Measurements from ENCODE around the gene TBC1D22A.
"Not testable (repeated sequence)": the region's sequence is repeated elsewhere in the genome, so short reads cannot be mapped to it uniquely, and the experiment has no call there.

The TBC1D22A gene

GRCh38 chr22:46774253-46774979 is 12.0 kb downstream of the TBC1D22A start:
- DNase-seq, result no peak

GRCh38 chr22:46774980-46775849 is 12.8 kb downstream of the TBC1D22A start:
- DNase-seq, result no peak

- DNase-seq, result no peak
Observed at GRCh38 chr22:46775850-46776826, 13.7 kb downstream of the TBC1D22A start.

GRCh38 chr22:46776876-46777608 is 14.6 kb downstream of the TBC1D22A start:
- no peak for DNase-seq

GRCh38 chr22:46777609-46777970 is 15.1 kb downstream of the TBC1D22A start:
- DNase-seq, result no peak

GRCh38 chr22:46779023-46779422 is 16.6 kb downstream of the TBC1D22A start:
- DNase-seq, result no peak

GRCh38 chr22:46779651-46780050 is 17.2 kb downstream of the TBC1D22A start:
- DNase-seq, result no peak

- no peak for DNase-seq
Observed at GRCh38 chr22:46780453-46780852, 18.0 kb downstream of the TBC1D22A start.

- no peak for DNase-seq
Observed at GRCh38 chr22:46781291-46781690, 18.8 kb downstream of the TBC1D22A start.

GRCh38 chr22:46782200-46782599 is 19.8 kb downstream of the TBC1D22A start:
- DNase-seq, result not testable (repeated sequence)

- DNase-seq, result peak; percentile 44
Observed at GRCh38 chr22:46783721-46784120, 21.3 kb downstream of the TBC1D22A start.

GRCh38 chr22:46788441-46789172 is 26.2 kb downstream of the TBC1D22A start:
- DNase-seq, result no peak

GRCh38 chr22:46789992-46790391 is 27.5 kb downstream of the TBC1D22A start:
- no peak for DNase-seq

GRCh38 chr22:46791201-46791731 is 28.8 kb downstream of the TBC1D22A start:
- peak; percentile 37 for DNase-seq

GRCh38 chr22:46792061-46792796 is 29.8 kb downstream of the TBC1D22A start:
- DNase-seq, result no peak

GRCh38 chr22:46792841-46793261 is 30.4 kb downstream of the TBC1D22A start:
- DNase-seq, result no peak

- DNase-seq, result no peak
Observed at GRCh38 chr22:46793497-46793896, 31.0 kb downstream of the TBC1D22A start.

GRCh38 chr22:46794067-46794466 is 31.6 kb downstream of the TBC1D22A start:
- no peak for DNase-seq

- DNase-seq, result no peak
Observed at GRCh38 chr22:46794491-46794890, 32.0 kb downstream of the TBC1D22A start.

GRCh38 chr22:46795140-46795539 is 32.7 kb downstream of the TBC1D22A start:
- DNase-seq, result no peak
